Stimulated activated CD8-positive, alpha-beta memory T cell treated with anti-CD3 and anti-CD28 coated beads, Interleukin-2, amount 100 ng/mL, for 1 hour (primary cell): ENCODE data around the gene HIVEP3.
"Not testable (repeated sequence)": the region's sequence is repeated elsewhere in the genome, so short reads cannot be mapped to it uniquely, and the experiment has no call there.

Experiments
- DNase-seq, 2 donors: peaks; one replicate each; pipeline ENCODE4 v3.0.0-alpha.2; 2020; ENCODE audit warnings: low read depth in 2 of 2

The HIVEP3 gene

GRCh38 chr1:41918450-41919043 lies at the start of gene HIVEP3:
Gene HIVEP3, minus strand, starts transcription at chr1:41918922.
- DNase-seq = no peak

- no peak for DNase-seq
Measured at GRCh38 chr1:41964400-41964799, 45.7 kb upstream of the HIVEP3 start.

- DNase-seq = no peak
Measured at GRCh38 chr1:41963636-41964035, 44.9 kb upstream of the HIVEP3 start.

- no peak for DNase-seq
Measured at GRCh38 chr1:41958015-41958673, 39.4 kb upstream of the HIVEP3 start.

- no peak for DNase-seq
Measured at GRCh38 chr1:41957568-41957967, 38.8 kb upstream of the HIVEP3 start.

GRCh38 chr1:41955461-41956159 lies 36.9 kb upstream of the HIVEP3 start:
- DNase-seq = no peak

- no peak for DNase-seq
Measured at GRCh38 chr1:41954533-41954944, 35.8 kb upstream of the HIVEP3 start.

- DNase-seq = no peak
Measured at GRCh38 chr1:41953291-41953690, 34.6 kb upstream of the HIVEP3 start.

- DNase-seq = no peak
Measured at GRCh38 chr1:41952208-41952607, 33.5 kb upstream of the HIVEP3 start.

GRCh38 chr1:41951492-41951891 lies 32.8 kb upstream of the HIVEP3 start:
- not testable (repeated sequence) for DNase-seq

GRCh38 chr1:41950820-41951219 lies 32.1 kb upstream of the HIVEP3 start:
- no peak for DNase-seq

GRCh38 chr1:41945946-41946345 lies 27.2 kb upstream of the HIVEP3 start:
- not testable (repeated sequence) for DNase-seq

- no peak for DNase-seq
Measured at GRCh38 chr1:41943717-41944116, 25.0 kb upstream of the HIVEP3 start.

GRCh38 chr1:41942278-41942677 lies 23.6 kb upstream of the HIVEP3 start:
- DNase-seq = no peak

- DNase-seq = no peak
Measured at GRCh38 chr1:41941381-41941780, 22.7 kb upstream of the HIVEP3 start.

GRCh38 chr1:41939194-41939593 lies 20.5 kb upstream of the HIVEP3 start:
- DNase-seq = no peak

- no peak for DNase-seq
Measured at GRCh38 chr1:41936107-41936506, 17.4 kb upstream of the HIVEP3 start.

- DNase-seq = no peak
Measured at GRCh38 chr1:41935226-41935625, 16.5 kb upstream of the HIVEP3 start.

- DNase-seq = no peak
Measured at GRCh38 chr1:41933106-41933505, 14.4 kb upstream of the HIVEP3 start.

- DNase-seq = no peak
Measured at GRCh38 chr1:41931578-41931977, 12.9 kb upstream of the HIVEP3 start.

- DNase-seq = no peak
Measured at GRCh38 chr1:41927118-41927517, 8.4 kb upstream of the HIVEP3 start.

- DNase-seq = no peak
Measured at GRCh38 chr1:41925712-41926111, 7.0 kb upstream of the HIVEP3 start.

- no peak for DNase-seq
Measured at GRCh38 chr1:41924911-41925310, 6.2 kb upstream of the HIVEP3 start.
